Right lobe of liver (tissue), 6 donors: Measurements from ENCODE around the gene COMP. TPM values are rescaled to one million over a fixed set of nuclear protein-coding genes. Genes with fewer than 3 reads are reported as not detected.

Source experiments
- ATAC-seq, 4 donors: fragments of 200-7000 bp; cut with Tn5 transposase; one replicate each; pipeline ENCODE4 v1.9.1; 2020; ENCODE audit warnings: mild to moderate bottlenecking in 4 of 4, moderate library complexity in 4 of 4
- DNase-seq, 3 donors: peaks; one replicate each; pipeline ENCODE4 v3.0.0-alpha.2; 2020
- H3K27ac ChIP-seq, 3 donors: fragments of 200-600 bp; one replicate each; pipeline ENCODE4 v1.8.0; 2022
- H3K27me3 ChIP-seq, 2 donors: fragments of 200-600 bp; one replicate each; pipeline ENCODE4 v1.8.0; 2022
- H3K36me3 ChIP-seq, 4 donors: fragments of 200-600 bp; sonication (generic) in 1 of 4; one replicate each; pipeline versions ENCODE4 v1.5.1 to v1.8.0; 2017 to 2022; ENCODE audit warnings: control low read depth in 1 of 4
- H3K4me1 ChIP-seq, 4 donors: fragments of 200-600 bp; sonication (generic) in 1 of 4; one replicate each; pipeline versions ENCODE4 v1.5.1 to v1.8.0; 2017 to 2022; ENCODE audit warnings: control low read depth in 1 of 4
- H3K4me3 ChIP-seq, 3 donors: fragments of 200-600 bp; one replicate each; pipeline ENCODE4 v1.8.0; 2022
- H3K9me3 ChIP-seq, 4 donors: fragments of 200-600 bp; sonication (generic) in 1 of 4; one replicate each; pipeline versions ENCODE4 v1.5.1 to v1.8.0; 2017 to 2022; ENCODE audit warnings: control low read depth in 1 of 4
- POLR2A ChIP-seq: fragments of 450-650 bp; IDR thresholded peaks from one replicate; pipeline ENCODE4 v1.6.1; 2017; ENCODE audit warnings: antibody characterized with exemption, mild to moderate bottlenecking
- WGBS: methylation state at CpG from one replicate; pipeline ENCODE4 v1.1.6; 2018; ENCODE audit warnings: low coverage, low lambda C conversion rate; ENCODE audit not compliant: insufficient coverage; ENCODE audit errors: missing lambda C conversion rate; 5-methylcytosine and 5-hydroxymethylcytosine counted together
- intact Hi-C, 2 donors: fragments of 100-400 bp; cut with DNase I; formaldehyde crosslinking; loops; one replicate each; pipeline versions ENCODE4 v1.11.2 to v1.14.1; 2022
- total RNA-seq, 6 experiments: library from RNA; depleted of rRNA in 2 of 6; stranded (reverse); fragments of >200 nt in 2 of 6; fragmentation: NEBNext Ultra II Directional in 3 of 6; extraction: Animal tissue kit (Norgen Biotek cat#: 25700) in 3 of 6; gene quantifications; one replicate each; pipeline versions ENCODE4 v1.1.0 to v1.2.4, GENCODE V29; 2016 to 2023
- TF ChIP-seq, protein P1 (sequence below), 4 donors: fragments of 200-600 bp in 3 of 4; fragments of 450-650 bp in 1 of 4; IDR thresholded peaks; one replicate each; pipeline versions ENCODE4 v1.5.1 to v1.8.0; 2016 to 2022; ENCODE audit warnings: antibody characterized with exemption in 4 of 4, mild to moderate bottlenecking in 2 of 4
- donor health status: DM: no; HTN: yes; CAD: no.
- donor health status: DM: no; HTN: no; CAD: no.
- donor health status: DM: no; HTN: no; CAD: no.
- donor health status: DM: no; HTN: yes; CAD: no.
- donor health status: DM: no; HTN: yes; CAD: no.

Gene COMP
- total RNA-seq, 6 experiments from 2014 or later: 0.11 to 0.31 TPM; not detected in 4

DNA sequence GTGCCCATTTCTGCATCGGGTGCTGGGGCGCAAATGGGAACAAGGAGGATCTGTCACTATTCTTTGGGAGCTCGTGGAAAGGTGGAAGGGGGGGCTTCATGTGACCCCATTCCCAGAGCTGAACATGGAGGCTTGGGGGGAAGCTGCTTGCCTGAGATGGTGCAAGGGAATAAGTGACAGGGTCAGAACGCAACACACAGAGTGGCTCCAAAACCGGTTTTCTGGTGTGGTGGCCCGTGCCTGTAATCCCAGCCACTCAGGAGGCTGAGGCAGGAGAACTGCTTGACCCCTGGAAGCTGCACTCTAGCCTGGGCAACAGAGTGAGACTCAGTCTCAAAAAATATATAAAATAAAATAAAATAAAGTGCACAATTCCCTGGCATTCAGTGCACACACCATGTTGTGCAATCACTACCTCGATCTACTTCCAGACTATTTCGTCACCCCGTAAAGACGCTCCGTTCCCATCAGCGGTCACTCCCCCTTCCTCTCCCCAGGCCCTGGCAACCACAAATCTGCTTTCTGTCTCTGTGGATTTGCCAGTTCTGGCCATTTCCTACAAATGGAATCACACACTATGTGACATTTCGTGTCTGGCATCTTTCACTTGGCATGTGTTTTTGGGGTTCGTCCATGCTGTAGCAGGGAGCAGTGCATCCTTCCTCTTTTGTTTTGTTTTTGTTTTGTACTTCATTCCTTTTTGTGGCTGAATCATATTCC, 18.2 kb upstream of the COMP start:
- peaks cover 0 to 4% (median 0%) of the 10 kb centered on the region in 4 donors for H3K4me1 ChIP-seq
- H3K27ac ChIP-seq: no peak overlapping the region
- no peaks in the 10 kb centered on the region for H3K9me3 ChIP-seq
- intact Hi-C loops: no loop called here
- H3K27me3 ChIP-seq: no peaks in the 10 kb centered on the region
- peak; percentile 74 to 92 (median 84) for ATAC-seq
- H3K4me3 ChIP-seq: no peak overlapping the region
- 34% methylated on average over 13 of the region's 14 CpGs for WGBS
- H3K36me3 ChIP-seq: no peaks in the 10 kb centered on the region
- TF ChIP-seq, protein P1, sequence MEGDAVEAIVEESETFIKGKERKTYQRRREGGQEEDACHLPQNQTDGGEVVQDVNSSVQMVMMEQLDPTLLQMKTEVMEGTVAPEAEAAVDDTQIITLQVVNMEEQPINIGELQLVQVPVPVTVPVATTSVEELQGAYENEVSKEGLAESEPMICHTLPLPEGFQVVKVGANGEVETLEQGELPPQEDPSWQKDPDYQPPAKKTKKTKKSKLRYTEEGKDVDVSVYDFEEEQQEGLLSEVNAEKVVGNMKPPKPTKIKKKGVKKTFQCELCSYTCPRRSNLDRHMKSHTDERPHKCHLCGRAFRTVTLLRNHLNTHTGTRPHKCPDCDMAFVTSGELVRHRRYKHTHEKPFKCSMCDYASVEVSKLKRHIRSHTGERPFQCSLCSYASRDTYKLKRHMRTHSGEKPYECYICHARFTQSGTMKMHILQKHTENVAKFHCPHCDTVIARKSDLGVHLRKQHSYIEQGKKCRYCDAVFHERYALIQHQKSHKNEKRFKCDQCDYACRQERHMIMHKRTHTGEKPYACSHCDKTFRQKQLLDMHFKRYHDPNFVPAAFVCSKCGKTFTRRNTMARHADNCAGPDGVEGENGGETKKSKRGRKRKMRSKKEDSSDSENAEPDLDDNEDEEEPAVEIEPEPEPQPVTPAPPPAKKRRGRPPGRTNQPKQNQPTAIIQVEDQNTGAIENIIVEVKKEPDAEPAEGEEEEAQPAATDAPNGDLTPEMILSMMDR (IDR thresholded peaks at IDR 0.05): no peak
- no peak for TF ChIP-seq POLR2A
- DNase-seq: peak in 1 of 3 donors; percentile 64

DNA sequence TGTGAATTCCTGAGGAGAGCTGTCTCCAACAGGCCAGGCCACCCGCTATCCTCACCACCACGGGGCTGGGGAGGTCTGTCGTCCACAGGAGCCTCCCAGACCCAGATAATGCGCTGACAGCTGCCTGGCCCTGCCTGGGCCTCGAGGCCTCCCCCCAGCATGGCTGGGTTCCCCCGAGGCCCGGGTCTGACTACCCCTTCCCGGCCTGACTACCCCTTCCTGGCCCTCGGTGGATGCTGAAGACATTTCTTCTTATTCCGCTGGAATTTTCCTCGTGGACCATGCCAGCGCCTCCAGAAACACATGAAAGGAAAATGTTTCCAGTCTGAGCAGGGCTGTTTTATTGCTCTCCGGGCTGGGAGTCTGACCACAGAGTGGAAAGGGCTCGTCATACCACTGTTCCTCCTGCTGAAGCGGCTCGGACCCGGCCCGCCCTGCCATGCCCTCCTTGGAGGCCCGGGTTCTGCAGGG, 16.8 kb upstream of the COMP start:
- no peak for DNase-seq
- H3K36me3 ChIP-seq: no peaks in the 10 kb centered on the region
- ATAC-seq: peak in 1 of 4 donors; percentile 19
- H3K27ac ChIP-seq: no peak overlapping the region
- WGBS: 77% methylated on average over 8 of the region's 19 CpGs
- no peak for TF ChIP-seq POLR2A
- TF ChIP-seq, protein P1 (IDR thresholded peaks at IDR 0.05): no peak
- intact Hi-C loops: no loop called here
- H3K4me3 ChIP-seq: no peak overlapping the region
- H3K4me1 ChIP-seq: peaks cover 0 to 4% (median 0%) of the 10 kb centered on the region in 4 donors
- H3K9me3 ChIP-seq: no peaks in the 10 kb centered on the region
- no peaks in the 10 kb centered on the region for H3K27me3 ChIP-seq

DNA sequence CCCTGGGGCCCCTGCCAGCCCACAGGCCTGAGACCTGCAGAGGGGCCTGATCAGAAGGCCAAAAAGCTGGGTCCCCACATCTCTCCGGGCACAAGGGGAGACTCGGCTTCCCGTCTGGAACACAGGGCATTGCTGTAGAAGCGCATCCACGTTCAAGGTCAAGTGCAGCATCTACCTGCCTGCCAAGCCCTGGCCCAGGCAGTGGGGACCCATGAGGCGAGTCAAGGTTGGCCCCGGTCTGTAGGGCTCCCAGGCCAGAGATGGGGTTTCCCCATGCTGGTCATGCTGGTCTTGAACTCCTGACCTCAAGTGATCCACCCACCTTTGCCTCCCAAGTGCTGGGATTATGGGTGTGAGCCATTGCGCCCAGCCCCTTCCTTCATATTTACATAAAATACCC, 13.5 kb upstream of the COMP start:
- no peaks in the 10 kb centered on the region for H3K27me3 ChIP-seq
- no peak for TF ChIP-seq POLR2A
- TF ChIP-seq, protein P1 (IDR thresholded peaks at IDR 0.05): no peak
- ATAC-seq (no peak), DNase-seq (no peak)
- no peak overlapping the region for H3K4me3 ChIP-seq
- 80% methylated on average over 1 of the region's 8 CpGs for WGBS
- intact Hi-C loops: no loop called here
- H3K4me1 ChIP-seq: peaks cover 0 to 4% (median 0%) of the 10 kb centered on the region in 4 donors
- H3K36me3 ChIP-seq: no peaks in the 10 kb centered on the region
- H3K27ac ChIP-seq: no peak overlapping the region
- H3K9me3 ChIP-seq: no peaks in the 10 kb centered on the region

DNA sequence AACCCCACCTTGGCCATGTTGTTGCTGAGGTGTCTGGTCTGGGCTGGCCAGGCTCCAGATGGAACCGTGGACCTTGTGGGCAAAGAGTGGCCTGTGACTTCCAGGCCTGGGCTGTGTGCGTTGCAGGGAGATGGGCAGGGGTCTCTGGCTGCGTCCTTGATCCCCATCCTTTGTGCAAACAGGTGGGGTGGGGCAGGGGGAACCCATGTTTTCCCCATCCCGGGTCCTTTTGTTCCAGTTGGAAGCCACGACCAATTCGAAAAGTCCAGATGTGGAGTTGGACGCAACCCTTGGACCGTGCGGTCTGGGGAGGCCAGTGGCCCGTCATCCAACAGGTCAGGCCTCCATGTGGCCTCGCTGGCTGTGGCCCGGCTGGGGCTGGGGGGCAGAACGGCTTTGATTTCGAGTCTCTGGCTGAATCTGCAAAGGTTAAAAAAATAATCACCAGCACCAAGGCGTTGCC, 13.1 kb upstream of the COMP start:
- intact Hi-C loops: no loop called here
- Histone ChIP-seq H3K36me3 (no peaks in the 10 kb centered on the region), H3K9me3 (no peaks in the 10 kb centered on the region), H3K27ac (no peak overlapping the region), H3K4me1 (peaks cover 0 to under 1% (median 0%) of the 10 kb centered on the region in 4 donors), H3K4me3 (no peak overlapping the region), H3K27me3 (no peaks in the 10 kb centered on the region)
- no CpG with 5 or more reads among the region's 15 CpGs for WGBS
- no peak for ATAC-seq
- DNase-seq: no peak
- TF ChIP-seq, protein P1 (IDR thresholded peaks at IDR 0.05): no peak
